SU-DHL-6 (cell line): ENCODE measurements around the gene KIF20A.

Experiments
- CTCF ChIP-seq: fragments of 200-600 bp; sonication (generic); IDR thresholded peaks from one replicate; pipeline ENCODE4 v1.5.1; 2017; ENCODE audit warnings: antibody characterized with exemption, mild to moderate bottlenecking, low read length, moderate library complexity; ENCODE audit not compliant: insufficient read depth, poor library complexity, severe bottlenecking
- EZH2phosphoT487 ChIP-seq: fragments of 200-600 bp; sonication (generic), shearing (Covaris generic); conservative IDR thresholded peaks from 2 replicates; pipeline ENCODE4 v1.6.1; 2018; ENCODE audit warnings: mild to moderate bottlenecking, antibody characterized with exemption, low read length, moderate library complexity, mixed read lengths

- no peak for TF ChIP-seq CTCF
- no peak for TF ChIP-seq EZH2phosphoT487
Observed at GRCh38 chr5:138141734-138142133, 37.2 kb upstream of the KIF20A start.
